ENCODE measurements around the gene USP10.

The USP10 gene

DNA sequence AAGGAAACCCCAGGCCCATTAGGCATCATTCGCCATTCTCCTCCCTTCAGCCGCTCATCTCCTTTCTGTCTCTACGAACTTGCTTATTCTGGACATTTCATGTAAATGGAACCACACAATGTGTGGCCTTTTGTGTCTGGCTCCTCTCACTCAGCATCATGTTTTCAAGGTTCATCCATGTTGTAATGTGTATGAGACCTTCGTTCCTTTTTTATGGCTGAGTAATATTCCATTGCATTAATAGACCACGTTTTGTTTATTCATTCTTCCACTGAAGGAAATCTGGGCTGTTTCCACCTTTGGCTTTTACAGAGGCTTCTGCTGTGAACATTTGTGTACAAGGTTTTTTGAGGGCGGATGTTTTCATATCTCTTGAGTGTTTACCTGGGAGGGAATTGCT, 123.2 kb downstream of the USP10 start:
- TF ChIP-seq, protein P1, sequence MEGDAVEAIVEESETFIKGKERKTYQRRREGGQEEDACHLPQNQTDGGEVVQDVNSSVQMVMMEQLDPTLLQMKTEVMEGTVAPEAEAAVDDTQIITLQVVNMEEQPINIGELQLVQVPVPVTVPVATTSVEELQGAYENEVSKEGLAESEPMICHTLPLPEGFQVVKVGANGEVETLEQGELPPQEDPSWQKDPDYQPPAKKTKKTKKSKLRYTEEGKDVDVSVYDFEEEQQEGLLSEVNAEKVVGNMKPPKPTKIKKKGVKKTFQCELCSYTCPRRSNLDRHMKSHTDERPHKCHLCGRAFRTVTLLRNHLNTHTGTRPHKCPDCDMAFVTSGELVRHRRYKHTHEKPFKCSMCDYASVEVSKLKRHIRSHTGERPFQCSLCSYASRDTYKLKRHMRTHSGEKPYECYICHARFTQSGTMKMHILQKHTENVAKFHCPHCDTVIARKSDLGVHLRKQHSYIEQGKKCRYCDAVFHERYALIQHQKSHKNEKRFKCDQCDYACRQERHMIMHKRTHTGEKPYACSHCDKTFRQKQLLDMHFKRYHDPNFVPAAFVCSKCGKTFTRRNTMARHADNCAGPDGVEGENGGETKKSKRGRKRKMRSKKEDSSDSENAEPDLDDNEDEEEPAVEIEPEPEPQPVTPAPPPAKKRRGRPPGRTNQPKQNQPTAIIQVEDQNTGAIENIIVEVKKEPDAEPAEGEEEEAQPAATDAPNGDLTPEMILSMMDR (conservative IDR thresholded peaks at IDR 0.05) = no peak
- H3K27ac ChIP-seq = no peak overlapping the region

DNA sequence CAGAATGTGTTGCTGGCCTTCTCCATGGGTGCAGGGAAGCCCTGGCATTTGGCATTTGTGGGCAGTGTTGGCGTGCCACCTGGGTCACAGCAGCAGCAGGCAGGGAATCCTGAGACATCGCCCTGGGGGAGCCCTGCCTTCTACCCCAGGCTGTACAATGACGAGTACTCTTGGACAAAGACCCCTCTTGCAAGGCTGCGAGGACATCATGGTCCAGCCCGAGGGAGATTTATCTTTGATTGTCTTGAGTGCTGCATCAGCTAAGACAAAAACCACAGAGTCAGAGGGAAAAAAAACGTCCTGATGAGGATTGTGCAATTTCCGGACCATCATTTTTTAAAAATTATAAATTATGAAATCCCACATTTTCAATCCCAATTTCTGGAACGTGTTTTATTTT, 123.7 kb downstream of the USP10 start:
- H3K27ac ChIP-seq = no peak overlapping the region

DNA sequence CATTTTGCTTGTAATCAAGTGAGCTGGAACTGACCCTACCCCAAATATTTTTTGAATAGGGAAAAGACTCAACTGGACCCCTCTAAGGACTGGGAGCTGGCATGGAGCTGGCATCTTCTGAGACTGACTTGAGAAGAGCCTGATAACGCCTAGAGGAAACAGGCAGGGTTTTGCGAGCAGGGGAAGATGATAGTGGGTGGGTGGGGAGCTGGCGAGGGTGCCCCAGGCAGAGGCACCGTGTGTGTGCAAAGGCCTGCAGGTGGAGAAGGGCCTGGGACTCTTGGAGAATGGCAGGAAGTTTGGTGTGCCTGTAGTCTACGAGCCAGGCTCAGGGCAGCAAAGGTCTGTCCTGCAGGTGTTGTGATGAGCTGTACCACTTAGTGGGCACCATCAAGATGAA, 124.1 kb downstream of the USP10 start:
- TF ChIP-seq, protein P1 (conservative IDR thresholded peaks at IDR 0.05) = no peak
- H3K27ac ChIP-seq = no peak overlapping the region

More for the DNA sequence above, 123.7 kb downstream of the USP10 start:
- TF ChIP-seq, protein P1 (conservative IDR thresholded peaks at IDR 0.05) = no peak

DNA sequence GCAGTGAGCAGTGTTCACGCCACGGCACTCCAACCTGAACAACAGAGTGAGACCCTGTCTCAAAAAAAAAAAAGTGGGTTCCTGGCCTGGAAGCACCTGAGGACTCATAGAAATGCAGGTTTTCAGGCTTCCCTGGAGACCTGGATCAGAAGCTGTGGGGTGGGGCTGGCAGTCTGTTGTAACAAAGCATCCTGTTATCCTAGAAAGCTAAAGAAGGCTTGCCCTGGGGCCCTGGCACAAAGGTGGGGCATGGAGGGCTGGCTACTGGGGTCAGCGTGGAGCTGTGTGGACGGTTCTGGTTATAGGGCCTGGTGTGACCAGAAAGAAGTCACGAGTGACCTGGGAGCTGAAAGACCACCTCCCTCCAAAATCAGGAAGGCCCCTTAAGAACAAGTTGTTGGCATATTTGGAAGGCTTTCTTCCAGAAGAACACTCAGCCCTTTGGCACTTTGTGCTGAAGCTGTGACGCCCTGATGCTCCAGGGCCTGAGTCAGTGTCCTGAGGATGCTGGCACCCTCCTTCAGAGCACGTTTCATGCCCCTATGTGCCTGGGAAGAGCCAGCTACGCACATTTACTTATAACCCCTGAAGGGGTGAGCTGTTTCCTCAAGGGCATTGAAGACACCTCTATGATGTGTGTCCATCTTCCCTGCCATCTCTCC, 126.2 kb downstream of the USP10 start:
- no peak overlapping the region for H3K27ac ChIP-seq
- TF ChIP-seq, protein P1 (conservative IDR thresholded peaks at IDR 0.05) = no peak

DNA sequence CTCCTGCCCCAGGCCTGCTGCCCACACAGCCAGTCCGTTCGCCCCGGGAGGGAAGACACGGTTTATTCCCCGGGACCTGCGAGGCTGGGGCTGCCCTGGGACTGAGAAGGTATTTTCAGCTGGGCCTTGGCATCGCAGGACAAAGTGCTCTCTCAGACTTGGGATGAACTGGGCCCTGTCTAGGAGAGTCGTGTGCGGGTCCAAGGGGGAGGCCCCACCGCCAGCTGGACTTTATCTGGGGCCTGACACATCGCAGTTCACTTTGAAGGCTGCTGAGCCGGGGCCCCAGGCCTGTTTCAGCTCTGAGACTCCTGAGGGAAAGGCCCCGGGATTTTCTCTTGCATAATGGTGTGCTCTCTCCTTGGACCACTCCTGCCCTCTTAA, 126.8 kb downstream of the USP10 start:
- H3K27ac ChIP-seq = no peak overlapping the region
- TF ChIP-seq, protein P1 (conservative IDR thresholded peaks at IDR 0.05) = no peak

DNA sequence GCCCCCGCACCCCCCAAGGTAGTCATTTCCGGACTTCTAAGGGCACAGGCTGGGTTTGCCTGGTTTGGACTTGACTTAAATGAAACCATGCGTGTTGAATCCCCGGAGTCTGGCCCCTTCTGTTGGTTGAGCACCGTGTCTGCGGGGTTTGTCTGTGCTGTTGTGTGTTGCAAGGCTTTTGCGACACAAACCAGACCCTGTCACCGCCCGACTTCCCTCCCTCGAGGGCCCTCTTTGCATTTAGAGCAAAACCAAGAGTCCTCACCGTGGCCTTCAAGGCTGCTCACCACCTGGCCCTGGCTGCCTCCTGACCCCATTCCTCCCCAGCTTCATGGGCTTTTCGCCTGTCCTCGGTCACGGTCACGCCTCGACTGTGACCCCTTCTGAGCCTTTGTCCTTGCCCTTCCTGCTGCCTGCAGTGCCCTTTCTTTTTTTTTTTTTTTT, 127.4 kb downstream of the USP10 start:
- no peak overlapping the region for H3K27ac ChIP-seq
- TF ChIP-seq, protein P1 (conservative IDR thresholded peaks at IDR 0.05) = no peak

DNA sequence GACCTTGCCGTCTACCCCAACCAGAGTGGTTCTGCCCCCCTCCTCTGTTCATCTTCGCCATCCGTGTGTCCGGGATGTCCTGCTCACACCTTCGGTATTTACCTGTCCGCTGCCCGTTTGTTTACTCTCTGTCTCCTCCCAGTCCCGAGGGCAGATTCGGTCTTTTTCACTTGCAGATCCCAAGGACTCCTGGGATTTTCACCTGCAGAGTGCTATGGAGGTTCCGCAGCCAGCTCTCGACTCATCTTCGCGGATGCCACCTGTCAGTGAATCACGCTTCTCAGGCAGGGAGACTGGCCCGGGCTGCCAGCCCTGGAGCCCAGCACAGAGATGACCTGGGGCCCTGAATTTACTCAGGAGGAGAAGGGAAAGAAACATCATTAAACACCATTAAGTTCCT, 128.1 kb downstream of the USP10 start:
- no peak overlapping the region for H3K27ac ChIP-seq

More for the DNA sequence above, 128.1 kb downstream of the USP10 start:
- TF ChIP-seq, protein P1 (conservative IDR thresholded peaks at IDR 0.05) = no peak
